GM12892 (cell line): ENCODE data around the gene PPP1R13L.
"Not testable (repeated sequence)": the region's sequence is repeated elsewhere in the genome, so short reads cannot be mapped to it uniquely, and the experiment has no call there.

Experiments used
- POLR2A ChIP-seq: IDR thresholded peaks from 2 replicates; pipeline ENCODE4 v1.6.1; 2011; ENCODE audit warnings: low read depth, low read length, control low read depth
- POLR2AphosphoS5 ChIP-seq: IDR thresholded peaks from 2 replicates; pipeline ENCODE4 v1.6.1; 2011; ENCODE audit warnings: low read depth, low read length, control low read depth
- TAF1 ChIP-seq: IDR thresholded peaks from 2 replicates; pipeline ENCODE4 v1.6.1; 2011; ENCODE audit warnings: low read depth, mild to moderate bottlenecking, control low read depth, low read length, borderline replicate concordance

DNA sequence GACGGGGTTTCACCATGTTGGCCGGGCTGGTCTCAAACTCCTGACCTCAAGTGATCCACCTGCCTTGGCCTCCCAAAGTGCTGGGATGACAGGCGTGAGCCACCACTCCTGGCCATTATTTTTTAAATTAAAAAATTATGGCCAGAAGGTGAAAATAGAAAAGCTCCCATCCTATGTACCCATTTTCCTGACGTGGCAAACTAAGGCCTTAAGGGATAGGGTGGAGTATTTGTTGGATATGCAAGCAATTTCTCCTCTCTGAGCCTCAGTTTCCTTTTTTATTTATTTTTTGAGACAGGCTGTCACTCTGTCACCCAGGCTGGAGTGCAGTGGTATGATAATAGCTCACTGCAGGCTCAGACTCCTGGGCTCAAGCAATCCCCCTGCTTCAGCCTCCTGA, 70.0 kb downstream of the PPP1R13L start:
- TF ChIP-seq POLR2A, TAF1, POLR2AphosphoS5: not testable (repeated sequence)
